Activated CD4-positive, alpha-beta T cell treated with anti-CD3 and anti-CD28 coated beads, Interleukin-2, amount 50 U/mL, for 24 hours (primary cell): ENCODE data around the gene CACNB2.

ENCODE experiments used
- DNase-seq, 2 donors: peaks; one replicate each; pipeline ENCODE4 v3.0.0-alpha.2; 2020; ENCODE audit warnings: low read depth in 1 of 2, low spot score in 1 of 2

The CACNB2 gene

DNA sequence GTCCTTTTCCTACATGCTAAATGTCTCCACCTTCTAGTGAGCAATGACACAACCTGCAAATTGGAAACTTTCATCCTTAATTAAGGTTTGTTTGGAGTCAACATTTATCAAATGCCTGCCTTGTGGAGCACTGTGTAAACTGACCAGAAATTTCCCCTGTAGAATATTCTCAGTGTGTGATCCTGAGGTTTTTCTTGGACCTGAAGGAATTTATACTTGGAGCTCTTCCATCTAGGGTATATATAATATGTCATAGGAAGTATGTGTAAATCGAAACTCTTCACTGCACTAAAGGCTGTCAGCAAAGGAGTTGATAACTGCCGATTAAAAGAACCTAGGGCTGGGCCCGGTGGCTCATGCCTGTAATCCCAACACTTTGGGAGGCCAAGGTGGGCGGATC is 358.8 kb downstream of the CACNB2 start:
- no peak for DNase-seq

DNA sequence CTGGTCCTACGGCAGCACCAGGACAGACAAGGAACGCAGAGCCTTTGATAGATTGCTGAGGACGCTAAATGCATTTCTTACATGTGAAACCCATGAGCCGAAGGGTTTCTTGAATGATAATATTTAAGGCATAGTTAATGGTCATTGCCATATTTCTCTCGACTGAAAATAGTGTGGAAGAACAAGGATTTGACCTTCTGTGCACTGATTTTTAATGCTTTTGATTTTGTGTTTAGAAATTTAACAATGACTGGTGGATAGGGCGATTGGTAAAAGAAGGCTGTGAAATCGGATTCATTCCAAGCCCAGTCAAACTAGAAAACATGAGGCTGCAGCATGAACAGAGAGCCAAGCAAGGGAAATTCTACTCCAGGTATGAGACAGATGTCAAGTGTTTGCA is 360.4 kb downstream of the CACNB2 start:
- DNase-seq, result no peak

DNA sequence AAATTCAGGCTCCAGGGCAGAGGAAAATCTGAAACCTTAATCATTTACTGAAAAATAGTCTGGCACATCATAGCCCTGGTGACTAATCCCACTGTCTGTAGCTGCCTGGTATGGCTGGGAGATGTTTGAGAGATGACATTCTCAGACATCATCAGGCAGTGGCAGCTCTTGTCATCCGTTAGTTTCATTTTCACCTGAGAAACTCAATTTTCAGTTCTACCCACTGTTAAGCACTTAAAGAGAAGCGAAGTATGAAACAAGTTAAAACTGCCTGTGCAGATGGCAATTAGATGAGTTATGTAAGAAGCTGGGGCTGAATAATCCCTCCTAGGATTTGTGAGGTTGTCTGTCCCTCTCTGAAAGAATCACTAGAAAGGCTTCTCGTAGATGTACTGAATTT is 361.0 kb downstream of the CACNB2 start:
- DNase-seq, result peak in 1 of 2 donors; percentile 3

DNA sequence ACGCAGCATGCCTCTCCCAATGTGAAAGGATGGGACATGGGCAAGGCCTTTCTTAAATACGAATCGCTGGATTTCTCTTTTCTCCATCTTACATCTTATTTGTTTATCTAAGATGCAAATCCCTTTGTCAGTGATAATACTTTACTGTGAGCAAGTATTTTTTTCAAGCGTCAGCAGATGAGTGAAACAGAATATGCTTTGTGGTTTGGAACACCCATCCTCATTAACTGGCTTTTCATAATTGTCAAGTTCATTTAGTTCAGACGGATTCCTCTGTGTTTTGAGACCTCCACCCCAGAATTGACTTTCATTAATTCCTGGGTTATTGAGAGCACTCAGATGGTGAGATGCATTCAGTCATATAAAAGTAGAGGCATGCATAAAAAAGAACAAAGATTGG is 361.4 kb downstream of the CACNB2 start:
- DNase-seq, result no peak

- DNase-seq, result no peak
These were observed 363.9 kb downstream of the CACNB2 start for GRCh38 chr10:18504161-18504560.

DNA sequence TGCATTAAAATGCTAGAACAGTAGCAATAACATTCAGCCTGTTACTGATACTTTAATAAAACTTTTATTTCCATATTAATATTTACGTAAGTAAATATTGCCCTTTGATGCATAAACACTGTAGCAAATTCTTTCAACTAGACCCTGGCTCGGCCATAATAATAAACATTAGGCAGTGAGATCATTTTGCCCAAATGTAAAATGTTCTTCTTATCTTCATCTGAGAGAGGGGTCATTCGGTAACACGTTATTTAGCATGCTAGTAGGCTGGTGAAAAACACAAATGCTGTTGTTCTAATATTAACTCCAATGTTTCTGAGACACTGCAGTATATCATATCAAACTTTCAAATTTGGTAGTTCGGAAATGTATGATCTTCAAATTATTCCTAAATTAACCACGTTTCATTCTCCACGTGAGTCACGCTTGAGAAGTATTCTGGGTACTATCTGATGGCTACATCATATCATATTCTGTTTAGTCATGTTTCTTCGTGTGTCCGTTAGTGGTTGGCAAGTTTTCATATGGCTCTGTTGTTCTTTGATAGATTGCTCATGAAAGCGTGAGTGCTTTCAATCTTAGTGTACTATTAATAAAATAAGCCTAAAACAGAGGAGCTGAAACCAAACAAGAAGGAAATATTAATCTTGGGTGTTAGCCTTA is 365.4 kb downstream of the CACNB2 start:
- no peak for DNase-seq

DNA sequence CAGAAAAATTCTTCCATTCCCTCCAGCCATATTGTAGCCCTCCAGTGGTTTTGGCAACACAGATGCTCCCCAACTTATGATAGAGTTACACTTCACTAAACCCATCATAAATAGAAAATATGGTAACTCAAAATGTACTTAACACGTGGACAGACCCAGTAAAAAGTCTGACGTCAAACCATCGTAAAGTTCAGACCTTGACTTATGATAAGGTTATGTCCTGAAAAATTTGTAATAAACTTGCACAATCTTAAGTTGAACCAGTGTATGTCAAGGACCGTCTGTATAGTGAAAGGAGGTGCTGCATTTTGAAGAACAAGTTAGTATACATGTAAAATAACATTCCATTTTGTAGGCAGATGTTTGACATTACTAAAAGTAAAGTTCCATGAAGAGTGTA is 368.4 kb downstream of the CACNB2 start:
- no peak for DNase-seq

DNA sequence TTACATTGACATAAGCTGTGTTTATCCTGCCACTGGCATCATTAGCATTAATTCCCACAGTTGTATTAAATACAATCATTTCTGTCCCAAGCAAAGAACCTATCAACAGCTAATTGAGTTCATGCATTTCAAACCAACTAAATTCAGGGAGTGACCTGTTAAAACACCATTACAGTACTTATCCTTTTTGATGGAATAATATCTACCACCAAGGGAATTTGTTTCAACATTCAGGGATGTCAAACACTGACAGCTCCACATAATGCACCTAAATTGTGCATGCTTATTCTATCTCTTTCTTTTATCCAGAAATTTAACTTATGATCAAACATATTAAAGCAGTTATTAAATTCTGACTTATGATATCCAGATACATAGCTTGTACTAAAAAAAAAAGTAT is 374.3 kb downstream of the CACNB2 start:
- no peak for DNase-seq

DNA sequence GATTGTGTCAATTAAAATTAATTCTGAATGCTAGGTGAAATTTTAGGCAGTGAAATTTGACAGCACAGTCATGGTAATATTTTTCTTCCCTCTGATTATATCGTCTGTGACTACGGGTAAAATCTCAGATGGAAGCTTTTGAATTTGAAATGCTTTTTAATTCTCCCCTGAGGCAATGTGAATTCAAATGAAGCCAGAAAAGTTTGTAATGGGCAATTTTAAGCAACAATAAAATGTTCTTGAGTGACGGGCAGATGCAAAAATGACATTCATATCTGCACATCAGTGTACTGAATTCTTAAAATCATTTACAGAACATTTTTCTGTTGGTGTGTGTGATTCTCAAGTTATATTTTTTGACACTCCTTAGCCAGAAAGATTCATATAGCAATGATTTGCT is 376.6 kb downstream of the CACNB2 start:
- DNase-seq, result no peak

DNA sequence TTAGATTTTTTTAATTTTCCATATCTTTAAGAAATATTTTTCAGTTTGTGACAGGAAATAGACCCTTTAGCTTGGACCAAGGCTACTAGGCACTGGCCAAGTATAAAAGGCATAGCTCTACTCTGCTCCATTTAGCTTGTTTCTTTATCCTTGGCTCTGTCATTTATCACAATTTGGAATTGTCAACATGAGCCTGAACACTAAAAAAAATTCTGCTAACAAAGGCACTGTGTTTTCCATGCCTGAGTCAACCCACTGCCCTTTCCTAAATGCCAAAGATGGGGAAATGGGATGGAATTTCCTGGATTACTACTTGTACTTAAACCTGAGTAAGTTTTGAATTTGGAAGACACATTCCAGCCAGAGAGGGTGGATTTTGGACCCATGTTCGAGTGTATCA is 382.8 kb downstream of the CACNB2 start:
- DNase-seq, result no peak

- DNase-seq, result no peak
These were observed 383.6 kb downstream of the CACNB2 start for GRCh38 chr10:18523858-18524257.

DNA sequence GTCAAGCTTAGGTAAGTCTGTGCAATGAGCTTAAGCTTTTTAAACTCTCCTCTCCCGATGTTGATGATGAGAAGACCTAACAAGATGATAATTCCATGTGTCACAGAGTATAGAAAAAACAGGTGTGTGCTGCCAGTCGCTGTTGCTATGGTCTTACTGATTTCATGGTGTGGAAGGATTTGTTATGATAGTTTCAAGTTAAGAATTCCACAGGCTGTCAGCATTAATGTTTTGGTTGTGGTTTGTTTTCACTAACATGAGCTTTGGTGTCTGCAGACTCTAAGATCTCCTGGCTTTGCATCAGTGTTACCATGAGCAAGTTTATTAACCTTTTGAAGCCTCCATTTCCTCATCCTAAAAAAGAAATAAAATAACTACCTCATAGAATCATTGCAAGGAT is 387.5 kb downstream of the CACNB2 start:
- no peak for DNase-seq

DNA sequence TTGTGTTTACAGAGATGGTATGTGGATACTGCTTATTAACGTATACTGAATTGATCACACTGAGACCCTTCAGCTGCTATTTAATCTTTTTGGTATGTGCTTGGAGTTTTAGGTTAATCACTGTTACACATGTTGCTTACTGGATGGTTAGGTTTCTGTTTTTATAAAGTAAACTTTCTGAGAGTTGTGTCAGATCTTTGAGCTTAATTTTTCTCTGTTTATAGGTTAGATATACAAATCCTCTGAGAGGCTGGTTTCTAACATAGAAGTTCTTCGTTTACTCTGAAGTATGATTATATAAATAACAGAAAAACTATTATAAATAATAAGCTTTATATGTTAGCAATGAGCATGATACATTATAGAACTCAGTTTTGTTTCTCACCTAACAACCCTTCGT is 388.1 kb downstream of the CACNB2 start:
- DNase-seq, result no peak

GRCh38 chr10:18532881-18533535 is 392.8 kb downstream of the CACNB2 start:
- no peak for DNase-seq

- DNase-seq, result no peak
These were observed 393.7 kb downstream of the CACNB2 start for GRCh38 chr10:18533896-18534295.

- DNase-seq, result no peak
These were observed 399.1 kb downstream of the CACNB2 start for GRCh38 chr10:18539335-18539734.

GRCh38 chr10:18540195-18540594 is 400.0 kb downstream of the CACNB2 start:
- DNase-seq, result no peak

- no peak for DNase-seq
These were observed 402.6 kb downstream of the CACNB2 start for GRCh38 chr10:18542832-18543231.

- no peak for DNase-seq
These were observed 405.5 kb downstream of the CACNB2 start for GRCh38 chr10:18545621-18546305.

DNA sequence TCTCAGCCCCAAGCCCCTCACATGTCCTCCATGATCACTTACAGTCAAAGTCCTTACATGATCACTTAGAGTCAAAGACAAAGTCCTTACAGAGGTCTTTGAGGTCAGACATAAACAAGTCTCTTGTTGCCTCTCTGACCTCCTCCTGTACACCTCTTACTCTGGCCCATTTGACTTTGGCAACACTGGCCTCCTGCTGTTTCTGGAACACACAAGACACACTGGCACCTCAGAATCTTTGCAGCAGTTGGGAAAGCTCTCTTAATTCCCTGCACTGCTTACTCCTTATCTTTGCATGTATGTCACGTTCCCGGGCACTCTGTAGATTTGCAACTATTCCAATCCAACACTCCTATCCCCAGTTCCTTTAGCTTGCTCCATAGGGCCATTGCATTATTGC is 408.9 kb downstream of the CACNB2 start:
- no peak for DNase-seq

DNA sequence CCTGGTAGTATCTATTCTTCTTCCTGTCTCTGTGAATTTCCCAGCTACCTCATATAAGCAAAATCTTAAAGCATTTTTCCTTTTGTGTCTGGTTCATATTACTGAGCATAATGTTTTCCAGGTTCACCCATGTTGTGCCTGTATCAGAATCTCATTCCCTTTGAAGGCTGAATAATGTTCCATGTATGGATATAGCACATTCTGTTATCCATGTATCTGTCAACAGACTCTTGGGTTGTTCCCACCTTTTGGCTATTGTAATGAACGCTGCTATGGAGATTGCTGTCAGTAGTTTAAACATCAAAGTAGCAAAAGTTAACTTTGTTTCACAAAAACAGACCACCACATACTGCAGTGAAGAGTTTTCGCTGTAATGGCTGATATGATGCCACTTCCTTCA is 411.2 kb downstream of the CACNB2 start:
- no peak for DNase-seq

DNA sequence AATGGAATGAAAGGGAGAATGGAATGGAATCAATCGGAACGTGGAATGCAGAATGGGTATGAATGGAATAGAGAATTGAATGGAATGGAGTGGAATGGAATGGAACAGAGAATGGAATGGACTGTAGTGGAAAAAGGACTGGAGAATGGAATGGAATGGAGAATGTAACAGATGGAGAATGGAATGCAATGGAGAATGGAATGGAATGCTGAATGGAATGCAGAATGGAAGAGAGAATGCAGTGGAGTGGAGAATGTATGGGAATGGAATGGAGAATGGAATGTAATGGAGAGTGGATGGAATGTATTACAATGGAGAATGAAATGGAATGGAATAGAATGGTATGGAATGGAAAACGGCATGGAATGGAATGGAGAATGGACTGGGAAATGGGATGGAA is 414.3 kb downstream of the CACNB2 start:
- no peak for DNase-seq
